MM.1S (cell line): ENCODE measurements around the gene IGF2BP3.
A peak's percentile ranks its signal among the peaks of the same experiment; 100 is the strongest.

Source experiments
- DNase-seq: peaks from one replicate; pipeline ENCODE4 v3.0.0-alpha.2; 2015
- H2AFZ ChIP-seq: fragments of 300-600 bp; sonication (generic); 2 replicates; pipeline ENCODE4 v1.6.0; 2016; ENCODE audit warnings: antibody characterized with exemption, low read length
- H3F3A ChIP-seq: fragments of 300-600 bp; sonication (generic); 2 replicates; pipeline ENCODE4 v1.6.1; 2016; ENCODE audit warnings: mild to moderate bottlenecking, antibody characterized with exemption, low read length, moderate library complexity, mixed read lengths; ENCODE audit not compliant: insufficient read depth
- H3K27ac ChIP-seq: fragments of 300-600 bp; sonication (generic); 2 replicates; pipeline ENCODE4 v1.5.1; 2016; ENCODE audit warnings: mild to moderate bottlenecking, low read length
- H3K27me3 ChIP-seq: fragments of 300-600 bp; sonication (generic); replicated peaks from 2 replicates; pipeline ENCODE4 v1.6.0; 2016; ENCODE audit warnings: low read length; ENCODE audit not compliant: insufficient read depth
- H3K36me3 ChIP-seq: fragments of 300-600 bp; sonication (generic); replicated peaks from 2 replicates; pipeline ENCODE4 v1.6.1; 2016; ENCODE audit warnings: mild to moderate bottlenecking, low read length, mixed read lengths; ENCODE audit not compliant: insufficient read depth
- H3K4me1 ChIP-seq: fragments of 300-600 bp; sonication (generic); 2 replicates; pipeline ENCODE4 v1.6.1; 2016; ENCODE audit warnings: low read length, mixed read lengths
- H3K4me2 ChIP-seq: fragments of 300-600 bp; sonication (generic); 2 replicates; pipeline ENCODE4 v1.6.0; 2016; ENCODE audit warnings: low read depth, low read length
- H3K4me3 ChIP-seq: fragments of 300-600 bp; sonication (generic); 2 replicates; pipeline ENCODE4 v1.5.1; 2016; ENCODE audit warnings: low read length, mixed read lengths
- H3K79me2 ChIP-seq: fragments of 300-600 bp; sonication (generic); 2 replicates; pipeline ENCODE4 v1.6.1; 2016; ENCODE audit warnings: mixed run types, low read length, mixed read lengths
- H3K9ac ChIP-seq: fragments of 300-600 bp; sonication (generic); 2 replicates; pipeline ENCODE4 v1.6.1; 2016; ENCODE audit warnings: low read length, mixed read lengths
- H3K9me2 ChIP-seq: fragments of 300-600 bp; sonication (generic); replicated peaks from 2 replicates; pipeline ENCODE4 v1.6.1; 2016; ENCODE audit warnings: mild to moderate bottlenecking, low read length, mixed read lengths; ENCODE audit not compliant: insufficient read depth
- H3K9me3 ChIP-seq: fragments of 300-600 bp; sonication (generic); replicated peaks from 2 replicates; pipeline ENCODE4 v1.6.1; 2016; ENCODE audit warnings: mild to moderate bottlenecking, low read length, mixed read lengths; ENCODE audit not compliant: insufficient read depth
- H4K20me1 ChIP-seq: fragments of 300-600 bp; sonication (generic); 2 replicates; pipeline ENCODE4 v1.6.1; 2016; ENCODE audit warnings: mild to moderate bottlenecking, low read length, moderate library complexity, mixed read lengths; ENCODE audit not compliant: insufficient read depth
- CTCF ChIP-seq: fragments of 300-600 bp; sonication (generic); IDR thresholded peaks from 2 replicates; pipeline ENCODE4 v1.5.1; 2016; ENCODE audit warnings: antibody characterized with exemption, low read length, mixed read lengths
- EZH2 ChIP-seq: fragments of 300-600 bp; sonication (generic); optimal IDR thresholded peaks from 2 replicates; pipeline ENCODE3; 2017; ENCODE audit warnings: low read depth, mild to moderate bottlenecking, antibody characterized with exemption, low read length, mixed read lengths
- EZH2phosphoT487 ChIP-seq: fragments of 300-600 bp; sonication (generic); IDR thresholded peaks from 2 replicates; pipeline ENCODE4 v1.6.1; 2018; ENCODE audit warnings: antibody characterized with exemption, low read length

IGF2BP3 gene

GRCh38 chr7:23419845-23420244 lies 50.4 kb downstream of the IGF2BP3 start:
- H3K27ac ChIP-seq: no peak overlapping the region
- H3K36me3 ChIP-seq: no peaks in the 10 kb centered on the region
- no peak overlapping the region for H3K9ac ChIP-seq
- H3K4me1 ChIP-seq: 0 out of 2 replicates have a peak, but pooled peaks cover 3% of the 10 kb centered on the region
- no peak overlapping the region for H3K4me2 ChIP-seq
- no peak overlapping the region for H2AFZ ChIP-seq
- no peaks in the 10 kb centered on the region for H3K27me3 ChIP-seq
- H3K9me2 ChIP-seq: no peaks in the 10 kb centered on the region
- TF ChIP-seq EZH2phosphoT487 (no peak), CTCF (no peak), EZH2 (no peak)
- H3K4me3 ChIP-seq: no peak overlapping the region
- no peaks in the 10 kb centered on the region for H3K9me3 ChIP-seq
- no peaks in the 10 kb centered on the region for H3K79me2 ChIP-seq
- H3F3A ChIP-seq: no peaks in the 10 kb centered on the region
- H4K20me1 ChIP-seq: no peaks in the 10 kb centered on the region
- no peak for DNase-seq

- Histone ChIP-seq H3F3A (no peaks in the 10 kb centered on the region), H3K79me2 (no peaks in the 10 kb centered on the region), H3K27ac (no peak overlapping the region), H3K36me3 (no peaks in the 10 kb centered on the region), H3K4me3 (no peak overlapping the region), H2AFZ (no peak overlapping the region), H3K9ac (no peak overlapping the region), H3K9me2 (no peaks in the 10 kb centered on the region), H3K27me3 (no peaks in the 10 kb centered on the region), H3K9me3 (no peaks in the 10 kb centered on the region), H3K4me2 (no peak overlapping the region), H4K20me1 (no peaks in the 10 kb centered on the region), H3K4me1 (0 out of 2 replicates have a peak, but pooled peaks cover 3% of the 10 kb centered on the region)
- TF ChIP-seq EZH2 (no peak), EZH2phosphoT487 (no peak), CTCF (no peak)
- DNase-seq: no peak
Measured at GRCh38 chr7:23419160-23419559, 51.1 kb downstream of the IGF2BP3 start.

GRCh38 chr7:23418046-23418445 lies 52.2 kb downstream of the IGF2BP3 start:
- Histone ChIP-seq H3K4me2 (no peak overlapping the region), H3K79me2 (no peaks in the 10 kb centered on the region), H3K27me3 (no peaks in the 10 kb centered on the region), H3K9me2 (no peaks in the 10 kb centered on the region), H3K36me3 (no peaks in the 10 kb centered on the region), H4K20me1 (no peaks in the 10 kb centered on the region), H3K9me3 (no peaks in the 10 kb centered on the region), H3K9ac (no peak overlapping the region), H3K4me1 (0 out of 2 replicates have a peak, but pooled peaks cover 3% of the 10 kb centered on the region), H3F3A (no peaks in the 10 kb centered on the region), H3K27ac (no peak overlapping the region), H3K4me3 (no peak overlapping the region), H2AFZ (no peak overlapping the region)
- peak; percentile 69 for DNase-seq
- no peak for TF ChIP-seq CTCF
- no peak for TF ChIP-seq EZH2
- TF ChIP-seq EZH2phosphoT487: no peak
